GM19395 (cell line): ENCODE results near the gene DOC2B.
"Not testable (repeated sequence)": the region's sequence is repeated elsewhere in the genome, so short reads cannot be mapped to it uniquely, and the experiment has no call there.

Experiments used
- ATAC-seq: cut with Tn5 transposase; IDR thresholded peaks from one replicate; pipeline ENCODE4 v1.9.1; 2021; ENCODE audit warnings: mild to moderate bottlenecking, moderate library complexity; ENCODE audit not compliant: unreplicated experiment

The DOC2B gene

DNA sequence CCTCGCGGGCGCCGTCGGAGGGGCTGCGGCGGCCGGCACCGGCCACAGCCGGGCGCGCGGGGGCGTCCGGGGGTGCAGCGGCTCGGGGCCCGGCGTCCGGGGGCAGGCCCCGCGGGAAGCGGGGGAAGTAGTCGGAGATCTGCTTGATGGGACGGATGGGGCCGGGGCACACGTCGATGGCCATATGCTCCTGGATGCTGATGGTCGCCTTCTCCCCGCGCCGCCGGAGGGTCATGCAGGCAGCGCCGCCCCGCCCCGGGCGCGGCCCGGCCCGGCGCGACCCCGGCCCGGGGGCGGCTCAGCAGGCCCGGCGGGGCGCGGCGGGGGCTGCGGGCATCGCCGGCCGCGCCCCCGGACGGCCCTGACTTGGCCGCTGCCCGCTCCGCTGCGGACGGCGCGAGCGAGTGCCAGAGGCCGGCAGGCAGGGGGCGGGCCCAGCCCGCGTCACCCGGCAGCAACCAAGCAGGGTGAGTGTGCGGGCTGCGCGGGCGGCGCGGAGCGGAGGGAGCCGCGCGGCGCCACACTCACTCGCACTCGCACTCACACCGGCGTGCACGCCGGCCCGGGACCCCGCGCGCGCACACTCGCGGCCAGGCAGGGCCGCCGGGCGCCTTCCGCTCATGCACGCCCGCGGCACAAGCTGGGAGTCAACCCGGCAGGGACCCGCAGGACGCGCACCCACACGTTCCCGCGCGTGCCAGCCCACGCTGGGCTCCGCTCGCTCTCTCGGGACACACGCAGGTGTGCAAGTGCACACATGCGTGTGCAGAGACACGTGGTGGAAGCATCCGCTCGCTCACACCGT, at the start of gene DOC2B:
TSS of gene DOC2B (minus strand) at position 406 of the 805 bp plus-strand sequence. CDS start at position 235, 171 bp downstream.
- no peak for ATAC-seq

DNA sequence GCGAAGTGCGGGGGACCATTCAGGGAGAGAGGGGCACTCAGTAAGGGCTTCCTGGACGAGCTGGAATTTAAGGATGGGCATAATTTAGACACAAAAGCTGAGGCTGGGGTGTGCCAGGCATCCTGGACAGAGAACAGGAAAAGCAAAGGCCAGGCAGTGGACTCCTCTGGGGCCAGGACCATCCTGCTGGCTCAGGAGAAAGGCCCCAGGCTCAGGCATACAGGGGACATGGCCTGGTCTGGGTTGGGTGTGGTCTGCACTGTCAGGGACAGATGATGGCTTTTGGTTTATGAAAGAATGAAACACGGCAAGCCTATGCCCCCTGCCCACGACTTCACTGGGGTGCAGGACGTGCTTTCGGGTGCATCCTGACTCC, 48.9 kb upstream of the DOC2B start:
- ATAC-seq = no peak

DNA sequence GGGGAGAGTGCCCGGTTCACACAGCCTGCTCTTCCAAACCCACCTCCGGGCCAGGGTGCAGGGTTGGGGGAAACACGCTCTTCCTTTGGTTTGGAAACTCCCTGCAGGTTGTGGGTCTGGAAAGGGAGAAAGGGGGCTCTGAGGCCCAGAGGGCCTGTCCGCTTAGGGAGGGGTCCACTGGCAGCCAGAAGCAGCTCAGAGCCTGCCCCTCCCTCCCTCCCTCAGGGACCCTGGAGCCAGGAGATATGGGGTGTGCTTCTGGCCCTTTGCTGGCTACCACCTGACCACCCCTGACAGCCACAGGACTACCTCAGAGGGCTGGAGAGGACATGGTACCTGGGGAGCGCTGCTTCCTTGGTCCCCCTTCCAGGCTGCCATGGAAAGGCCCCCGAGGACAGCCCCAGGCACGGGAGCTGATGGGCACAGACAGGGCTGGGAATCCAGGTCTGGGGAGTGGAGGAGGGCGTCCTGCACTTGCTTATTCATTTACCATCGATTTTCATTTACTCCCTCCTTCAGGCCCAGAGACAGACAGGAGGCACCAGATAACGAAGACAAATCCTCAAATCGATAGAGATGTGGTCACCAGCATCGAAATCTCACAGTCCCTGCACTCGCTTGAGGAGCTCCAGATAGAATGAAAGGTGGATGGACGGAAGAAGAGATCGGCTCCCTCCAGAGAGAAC, 48.4 kb upstream of the DOC2B start:
- ATAC-seq = no peak

DNA sequence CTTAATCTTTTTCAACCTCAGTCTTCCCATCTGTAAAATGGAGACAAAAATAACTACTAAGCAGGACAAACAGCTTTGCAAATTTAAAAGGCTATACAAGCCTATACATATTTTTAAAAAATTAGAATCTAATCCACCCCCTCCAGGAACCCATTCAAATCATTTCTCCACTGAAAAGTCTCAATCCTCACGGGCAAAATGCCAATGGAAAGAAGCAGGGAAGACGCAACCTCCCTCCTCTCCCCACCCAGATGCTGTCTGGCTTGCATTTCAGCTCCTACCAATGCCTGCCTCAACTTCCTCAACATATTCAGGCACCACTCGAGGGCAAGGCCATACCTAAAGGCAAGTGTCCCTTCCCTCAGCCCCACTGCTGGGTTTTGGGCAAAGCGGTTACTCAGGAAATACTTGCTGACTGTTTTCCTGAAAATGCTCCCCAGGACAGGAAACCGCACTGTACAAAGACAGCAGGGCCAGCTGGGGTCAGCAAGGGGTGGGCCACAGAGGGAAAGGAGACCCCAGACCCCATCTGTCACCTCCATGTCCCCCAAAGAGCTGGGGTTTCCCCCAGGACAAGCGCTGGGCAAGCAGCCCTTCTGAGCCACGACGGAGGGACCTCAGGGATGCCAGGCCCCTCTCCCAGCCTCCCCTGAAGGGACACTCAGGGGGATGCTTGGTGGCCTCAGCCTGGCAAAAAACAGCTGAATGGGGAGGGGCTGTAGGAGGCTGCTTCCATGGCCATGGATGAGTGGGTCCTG, 47.7 kb upstream of the DOC2B start:
- no peak for ATAC-seq

DNA sequence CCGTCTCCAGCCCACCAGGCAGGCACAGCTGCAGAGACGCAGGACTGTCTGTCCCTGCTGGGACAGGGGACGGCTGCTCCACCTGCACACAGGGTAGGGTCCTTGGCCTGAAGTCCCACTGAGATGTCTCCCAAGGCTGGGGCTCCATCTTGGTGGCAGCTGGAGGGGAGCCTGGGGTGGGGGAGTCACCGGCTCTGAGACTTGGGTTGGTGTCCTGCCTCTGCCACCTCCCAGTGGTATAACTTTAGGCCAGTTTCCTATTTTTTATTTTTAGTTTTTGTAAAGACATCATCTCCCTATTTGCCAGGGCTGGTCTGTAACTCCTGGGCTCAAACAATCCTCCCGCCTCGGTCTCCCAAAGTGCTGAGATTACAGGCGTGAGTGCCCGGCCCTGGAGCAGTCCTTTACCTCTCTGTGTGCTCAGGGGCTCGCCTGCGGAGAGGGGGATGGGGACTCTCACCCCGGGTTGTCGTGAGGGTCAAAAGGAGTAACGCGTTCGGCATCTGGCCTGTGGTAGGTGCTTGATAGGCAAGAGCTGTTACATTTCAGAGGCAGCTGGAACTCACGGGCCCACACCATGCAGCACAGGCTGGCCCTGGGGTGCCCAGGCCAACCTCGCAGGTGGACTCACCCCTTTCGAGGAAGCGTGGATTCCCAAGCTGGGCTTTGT, 46.6 kb upstream of the DOC2B start:
- no peak for ATAC-seq

DNA sequence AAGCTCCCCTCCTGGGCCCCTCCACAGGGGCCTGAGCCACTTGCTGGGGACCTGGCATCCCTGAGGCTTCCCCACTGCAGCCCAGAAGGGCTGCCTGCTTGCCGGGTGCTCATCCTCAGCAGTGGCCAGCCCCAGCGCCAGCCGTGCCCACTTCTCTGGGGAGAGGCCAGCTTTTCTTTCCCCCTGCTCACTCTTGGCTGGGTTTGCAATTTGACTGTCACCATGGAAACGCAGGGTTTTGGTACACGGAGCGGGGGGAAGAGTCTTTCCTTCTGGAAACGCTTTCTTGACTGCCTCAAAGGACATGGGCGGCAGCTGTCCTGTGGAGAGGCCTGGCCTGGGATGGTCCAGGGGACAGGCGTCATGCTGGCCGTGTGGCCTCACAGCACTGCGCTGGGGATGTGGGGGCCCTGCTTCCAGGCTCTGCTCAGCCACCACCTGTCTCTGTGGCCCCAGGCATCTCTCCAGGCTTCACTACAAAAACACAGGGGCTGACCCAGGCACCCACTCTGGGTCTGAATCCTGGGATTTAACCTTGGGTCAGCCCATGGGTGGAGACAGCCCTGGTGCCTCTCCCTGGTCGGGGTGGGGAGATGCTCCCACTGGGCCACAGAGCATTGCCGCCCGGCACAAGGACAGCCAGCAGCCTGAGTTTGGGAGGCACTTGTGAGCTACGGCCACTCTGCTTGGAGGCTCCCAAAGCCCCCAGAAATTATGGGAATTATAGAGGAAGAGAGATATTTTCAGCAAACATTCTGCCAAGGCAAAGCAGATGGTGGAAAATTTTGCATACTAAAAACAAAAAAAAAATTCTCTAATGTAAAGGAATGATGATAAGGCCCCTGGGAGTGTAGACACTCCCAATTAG, 45.9 kb upstream of the DOC2B start:
- no peak for ATAC-seq

DNA sequence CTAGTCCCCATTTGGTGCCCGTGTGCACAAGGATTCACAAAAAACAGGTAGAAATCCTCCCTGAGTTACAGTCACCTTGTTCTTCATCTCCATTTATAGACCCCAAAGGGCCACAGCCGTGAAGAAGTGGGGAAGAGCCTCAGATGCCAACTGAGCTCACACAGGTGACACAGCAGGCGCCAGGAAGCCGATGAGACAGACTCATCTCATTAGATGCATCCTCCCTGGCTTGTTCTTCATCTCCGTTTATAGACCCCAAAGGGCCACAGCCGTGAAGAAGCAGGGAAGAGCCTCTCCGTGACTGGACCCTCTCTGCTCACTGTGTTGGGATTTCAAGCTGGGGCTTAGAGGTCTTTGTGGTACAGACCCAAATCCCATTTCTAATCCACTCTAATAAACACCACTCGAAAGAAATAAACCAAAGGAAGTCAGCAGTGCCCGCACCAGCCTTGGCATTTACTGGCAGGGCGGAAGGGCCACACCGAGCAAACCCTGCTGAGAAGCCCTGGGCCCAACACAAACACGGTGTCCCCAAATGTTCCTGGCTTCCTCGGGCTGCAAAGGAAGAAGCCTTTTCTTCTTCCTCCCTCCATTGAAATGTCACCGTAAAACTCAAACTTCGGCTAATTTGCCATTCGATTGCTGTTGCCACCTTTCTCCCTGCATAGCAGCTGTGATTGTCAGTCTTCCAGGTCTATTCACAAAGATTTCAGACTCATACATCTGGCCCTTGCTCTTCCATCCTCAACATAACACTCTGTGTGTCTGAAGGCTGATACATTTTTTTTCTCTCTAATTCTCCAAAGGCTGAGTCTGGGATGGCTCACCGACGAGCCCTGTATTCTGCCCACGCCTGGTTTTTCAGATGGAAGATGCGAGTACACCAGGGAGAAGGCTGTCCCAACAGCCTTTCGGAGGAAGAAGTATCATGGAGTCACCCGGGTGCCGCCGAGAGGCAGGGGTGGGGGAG, 44.9 kb upstream of the DOC2B start:
- ATAC-seq = no peak

DNA sequence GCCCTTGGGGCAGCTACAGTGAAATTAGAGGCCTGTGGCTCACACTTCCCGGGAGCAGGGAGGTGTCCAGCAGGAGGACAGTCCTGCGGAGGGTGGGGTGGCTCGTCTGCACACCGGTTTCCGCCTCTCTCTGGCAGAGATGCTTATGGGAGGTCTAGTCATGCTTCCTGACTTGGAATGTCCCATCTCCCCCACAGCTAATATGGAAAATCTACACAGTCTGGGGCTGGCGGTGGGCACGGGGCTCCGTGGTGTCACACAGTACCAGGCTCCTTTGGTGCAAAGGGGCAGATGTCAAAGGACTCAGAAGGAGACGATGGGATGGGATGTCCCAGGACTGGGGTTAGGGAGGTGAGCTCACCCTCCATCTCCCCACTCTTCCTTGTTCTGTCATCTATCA, 44.1 kb upstream of the DOC2B start:
- ATAC-seq = no peak

DNA sequence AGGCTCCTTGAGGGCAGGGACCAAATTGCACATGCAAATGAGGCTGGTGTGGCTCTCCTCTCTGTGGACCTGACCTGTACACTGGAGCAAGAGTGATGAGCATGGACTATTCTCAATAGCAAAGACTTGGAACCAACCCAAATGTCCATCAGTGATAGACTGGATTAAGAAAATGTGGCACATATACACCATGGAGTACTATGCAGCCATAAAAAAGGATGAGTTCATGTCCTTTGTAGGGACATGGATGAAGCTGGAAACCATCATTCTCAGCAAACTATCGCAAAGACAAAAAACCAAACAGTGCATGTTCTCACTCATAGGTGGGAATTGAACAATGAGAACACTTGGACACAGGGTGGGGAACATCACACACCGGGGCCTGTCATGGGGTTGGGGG, 43.1 kb upstream of the DOC2B start:
- ATAC-seq = not testable (repeated sequence)

DNA sequence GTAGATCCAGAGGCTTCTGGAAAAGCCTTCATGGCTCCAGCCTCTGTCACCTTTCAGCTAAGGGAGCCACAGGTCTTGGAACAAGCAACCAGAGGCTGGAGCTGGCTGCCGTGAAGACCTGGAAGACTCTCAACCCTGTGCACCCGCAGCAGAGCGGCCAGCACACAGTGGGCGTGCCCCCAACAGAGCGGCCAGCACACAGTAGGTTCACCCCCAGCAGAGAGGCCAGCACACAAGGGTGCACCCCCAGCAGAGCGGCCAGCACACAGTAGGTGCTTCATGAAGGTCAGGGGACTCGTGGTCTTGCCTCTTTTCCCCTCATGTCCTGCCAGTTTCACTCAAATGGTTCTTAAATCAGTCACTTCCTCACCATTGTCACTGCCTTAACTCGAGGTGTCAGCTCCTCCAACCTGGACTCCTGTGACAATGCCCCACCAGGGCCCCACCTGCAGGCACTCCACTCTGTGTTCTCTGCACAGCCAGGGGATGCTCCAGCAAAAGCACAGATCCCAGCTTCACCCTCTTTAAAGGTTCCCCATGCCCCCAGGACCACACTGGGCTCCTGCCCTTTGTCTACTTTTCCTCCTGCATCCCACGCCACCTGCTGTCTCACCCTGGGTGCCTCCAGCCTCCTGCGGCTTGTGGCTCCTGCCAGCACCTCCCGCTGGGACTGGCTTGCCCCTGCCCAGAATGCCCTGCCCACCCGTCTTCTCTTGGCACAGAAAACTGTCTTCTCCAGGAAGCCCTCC, 42.4 kb upstream of the DOC2B start:
- no peak for ATAC-seq

DNA sequence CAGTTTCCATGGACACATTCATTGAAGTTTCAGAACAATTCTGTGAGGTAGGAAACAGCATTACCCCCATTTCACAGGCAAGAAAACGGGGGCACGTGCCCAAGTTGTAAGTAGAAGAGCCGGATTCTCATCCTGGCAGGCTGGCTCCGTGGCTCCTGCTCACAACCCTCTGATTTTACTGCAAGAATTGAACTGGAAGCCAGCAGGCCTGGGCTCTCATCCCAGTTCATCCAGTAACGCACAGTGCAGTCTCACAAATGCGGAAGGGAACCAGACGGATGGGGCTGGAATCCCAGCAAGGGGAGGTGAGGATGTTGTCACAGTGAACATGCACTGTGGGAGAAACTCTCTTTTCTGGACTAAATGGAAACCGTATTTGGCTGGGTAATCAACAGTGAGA, 40.7 kb upstream of the DOC2B start:
- ATAC-seq = no peak

DNA sequence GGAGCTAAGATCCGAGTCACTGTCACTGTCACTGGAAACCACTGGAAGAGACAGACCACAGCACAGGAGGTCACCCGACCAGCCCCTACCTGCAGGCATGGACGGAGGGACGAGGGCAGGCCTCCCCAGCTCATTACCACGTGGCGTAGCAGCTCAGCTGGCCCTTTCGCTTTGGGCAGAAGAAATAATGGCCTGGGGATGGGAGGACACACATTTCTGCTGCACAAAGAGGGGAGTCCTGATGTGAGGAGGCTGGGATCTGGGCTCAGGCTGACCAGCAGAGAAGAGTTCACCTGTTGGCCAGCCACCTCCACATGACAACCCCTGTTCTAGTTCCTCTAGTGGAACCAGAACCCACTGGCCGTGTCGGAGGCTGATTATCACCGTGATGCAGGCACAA, 38.2 kb upstream of the DOC2B start:
- no peak for ATAC-seq

DNA sequence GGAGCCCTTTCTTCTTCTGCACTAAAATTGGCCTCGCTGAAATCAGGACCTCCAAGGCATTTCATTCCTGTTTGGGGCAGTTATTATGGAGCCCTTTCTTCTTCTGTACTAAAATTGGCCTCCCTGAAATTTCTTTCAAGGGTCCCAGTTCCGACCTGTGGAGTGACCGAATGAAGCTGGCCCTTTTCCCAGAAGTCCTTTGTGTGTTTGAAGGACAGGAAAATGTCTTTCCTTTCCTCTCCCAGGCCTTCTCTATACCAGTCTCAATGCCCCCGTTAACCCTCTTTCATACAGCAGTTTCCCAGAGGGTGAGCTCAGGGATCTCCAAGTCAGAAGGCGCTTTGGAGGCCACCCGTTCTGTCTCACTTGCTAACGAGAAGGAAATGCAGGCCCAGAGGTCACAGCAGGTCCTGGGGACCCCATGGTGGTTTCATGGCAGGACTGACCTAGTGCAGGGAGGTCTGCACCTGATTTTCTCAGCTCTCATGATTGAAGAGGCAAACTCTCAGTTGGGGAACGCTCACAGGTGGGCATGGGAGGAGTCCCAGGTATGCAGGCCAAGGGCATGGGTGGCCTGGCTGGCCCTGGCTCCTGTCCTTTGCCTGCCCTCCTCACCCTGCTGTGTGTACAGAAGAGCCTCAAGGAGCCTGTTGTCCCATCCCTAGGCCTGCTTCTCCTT, 37.1 kb upstream of the DOC2B start:
- no peak for ATAC-seq

DNA sequence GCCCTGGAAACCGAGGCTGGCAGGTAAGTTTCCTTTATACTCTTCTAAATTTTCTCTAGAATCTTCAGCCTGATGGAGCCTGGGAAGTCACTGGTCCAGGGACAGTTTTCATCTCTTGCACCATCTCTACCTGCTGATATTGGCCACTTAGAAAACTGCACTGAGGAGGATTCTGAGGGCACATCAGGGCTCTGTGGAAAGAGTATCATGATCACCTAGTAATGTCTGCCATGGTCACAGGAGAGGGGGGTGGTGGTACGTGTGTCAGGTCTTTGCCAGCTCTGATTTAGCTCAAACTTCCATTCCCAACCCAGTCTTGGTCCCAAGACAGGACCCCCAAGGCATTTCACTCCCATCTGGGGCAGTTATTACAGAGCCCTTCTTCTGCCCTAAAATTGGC, 35.2 kb upstream of the DOC2B start:
- ATAC-seq = no peak

DNA sequence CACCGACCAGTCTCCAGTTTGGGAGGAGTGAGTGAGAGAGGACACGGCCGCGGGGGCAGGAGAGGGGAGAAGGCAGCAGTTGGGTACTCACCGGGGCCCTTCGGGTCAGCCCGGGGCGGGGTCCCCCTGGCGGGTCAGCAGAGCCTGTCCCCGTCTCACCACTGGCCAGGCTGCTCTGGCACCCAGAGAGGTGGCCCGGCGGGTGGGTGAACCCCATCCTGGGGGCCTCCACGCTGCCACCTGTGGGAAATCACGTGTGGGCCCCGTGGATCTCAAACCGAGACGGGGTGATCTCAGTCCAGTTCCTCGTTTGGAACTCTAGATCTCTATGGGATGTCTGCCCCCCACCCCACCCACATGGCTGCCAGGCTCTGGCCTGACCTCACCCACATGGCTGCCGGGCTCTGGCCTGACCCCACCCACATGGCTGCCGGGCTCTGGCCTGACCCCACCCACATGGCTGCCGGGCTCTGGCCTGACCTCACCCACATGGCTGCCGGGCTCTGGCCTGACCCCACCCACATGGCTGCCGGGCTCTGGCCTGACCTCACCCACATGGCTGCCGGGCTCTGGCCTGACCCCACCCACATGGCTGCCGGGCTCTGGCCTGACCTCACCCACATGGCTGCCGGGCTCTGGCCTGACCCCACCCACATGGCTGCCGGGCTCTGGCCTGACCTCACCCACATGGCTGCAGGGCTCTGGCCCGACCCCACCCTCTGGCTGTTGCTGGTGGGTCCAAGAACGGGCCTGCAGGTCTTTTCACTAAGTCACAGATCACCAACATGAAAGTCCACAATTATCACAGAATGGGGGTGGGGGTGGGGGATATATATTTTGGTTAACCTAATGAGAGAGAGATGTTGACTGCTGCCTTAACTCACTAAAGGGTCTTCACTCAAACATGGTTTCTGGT, 34.4 kb upstream of the DOC2B start:
- ATAC-seq = not testable (repeated sequence)

DNA sequence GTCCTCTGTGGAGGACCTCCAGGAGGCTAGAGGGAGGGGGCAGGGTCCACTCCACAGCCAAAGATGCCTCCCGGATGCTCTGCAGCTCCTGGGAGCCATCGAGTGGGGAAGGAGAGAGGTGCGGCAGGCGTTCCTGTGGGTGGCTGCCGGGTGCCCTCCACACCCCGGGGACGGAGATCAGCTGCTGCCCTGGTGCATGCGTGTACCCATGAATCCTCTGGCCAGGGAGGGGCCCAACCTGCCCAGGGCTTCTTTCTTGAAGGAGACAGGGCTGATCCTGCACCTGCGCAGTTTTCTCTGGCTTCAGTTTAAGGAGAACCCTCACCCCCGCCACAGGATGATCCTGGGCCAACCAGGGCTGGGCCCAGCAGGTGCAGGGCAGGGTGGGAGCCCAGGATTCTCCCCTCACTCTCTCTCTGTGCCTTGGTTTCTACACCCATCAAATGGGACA, 33.5 kb upstream of the DOC2B start:
- no peak for ATAC-seq
